HEK293 (cell line): ENCODE data around the gene MX1.

Experiments
- GLI4 ChIP-seq: fragments of 450-650 bp; formaldehyde crosslinking; IDR thresholded peaks from 2 replicates; pipeline ENCODE4 v1.5.1; 2016; ENCODE audit warnings: missing biosample characterization, missing genetic modification characterization
- KLF9 ChIP-seq: fragments of 450-650 bp; formaldehyde crosslinking; IDR thresholded peaks from 2 replicates; pipeline ENCODE4 v1.5.1; 2016; ENCODE audit warnings: missing biosample characterization, missing genetic modification characterization, low read depth
- MYNN ChIP-seq: fragments of 450-650 bp; formaldehyde crosslinking; IDR thresholded peaks from 2 replicates; pipeline ENCODE4 v1.5.1; 2016; ENCODE audit warnings: missing biosample characterization, missing genetic modification characterization, borderline replicate concordance
- REPIN1 ChIP-seq: fragments of 450-650 bp; formaldehyde crosslinking; IDR thresholded peaks from 2 replicates; pipeline ENCODE4 v1.5.1; 2017; ENCODE audit warnings: missing biosample characterization, missing genetic modification characterization, low read depth
- WT1 ChIP-seq: fragments of 450-650 bp; formaldehyde crosslinking; IDR thresholded peaks from 2 replicates; pipeline ENCODE4 v1.5.1; 2016; ENCODE audit warnings: missing biosample characterization, missing genetic modification characterization
- ZNF10 ChIP-seq: fragments of 450-650 bp; formaldehyde crosslinking; IDR thresholded peaks from 2 replicates; pipeline ENCODE4 v1.5.1; 2017; ENCODE audit warnings: missing biosample characterization, missing genetic modification characterization
- ZNF133 ChIP-seq: fragments of 450-650 bp; formaldehyde crosslinking; IDR thresholded peaks from 2 replicates; pipeline ENCODE4 v1.5.1; 2016; ENCODE audit warnings: missing biosample characterization, missing genetic modification characterization
- ZNF146 ChIP-seq: fragments of 450-650 bp; formaldehyde crosslinking; IDR thresholded peaks from 2 replicates; pipeline ENCODE4 v1.5.1; 2016; ENCODE audit warnings: missing biosample characterization, missing genetic modification characterization
- ZNF248 ChIP-seq: fragments of 450-650 bp; formaldehyde crosslinking; IDR thresholded peaks from 2 replicates; pipeline ENCODE4 v1.5.1; 2017; ENCODE audit warnings: missing biosample characterization, missing genetic modification characterization
- ZNF292 ChIP-seq: fragments of 450-650 bp; formaldehyde crosslinking; IDR thresholded peaks from 2 replicates; pipeline ENCODE4 v1.5.1; 2016; ENCODE audit warnings: low read depth, missing biosample characterization, missing genetic modification characterization, borderline replicate concordance
- ZNF335 ChIP-seq: fragments of 450-650 bp; formaldehyde crosslinking; conservative IDR thresholded peaks from 2 replicates; pipeline ENCODE4 v1.5.1; 2016; ENCODE audit warnings: missing biosample characterization, missing genetic modification characterization
- ZNF366 ChIP-seq: fragments of 450-650 bp; formaldehyde crosslinking; conservative IDR thresholded peaks from 2 replicates; pipeline ENCODE4 v1.5.1; 2016; ENCODE audit warnings: missing biosample characterization, missing genetic modification characterization
- ZNF433 ChIP-seq: fragments of 450-650 bp; formaldehyde crosslinking; IDR thresholded peaks from 2 replicates; pipeline ENCODE4 v1.5.1; 2016; ENCODE audit warnings: missing biosample characterization, missing genetic modification characterization, low read depth
- ZNF473 ChIP-seq: fragments of 450-650 bp; formaldehyde crosslinking; IDR thresholded peaks from 2 replicates; pipeline ENCODE4 v1.5.1; 2017; ENCODE audit warnings: missing biosample characterization, missing genetic modification characterization
- ZNF514 ChIP-seq: fragments of 450-650 bp; formaldehyde crosslinking; IDR thresholded peaks from 2 replicates; pipeline ENCODE4 v1.5.1; 2016; ENCODE audit warnings: missing biosample characterization, missing genetic modification characterization
- ZNF521 ChIP-seq: fragments of 450-650 bp; formaldehyde crosslinking; IDR thresholded peaks from 2 replicates; pipeline ENCODE4 v1.5.1; 2017; ENCODE audit warnings: missing biosample characterization, mild to moderate bottlenecking, missing genetic modification characterization
- ZNF548 ChIP-seq: fragments of 450-650 bp; formaldehyde crosslinking; IDR thresholded peaks from 2 replicates; pipeline ENCODE4 v1.5.1; 2016; ENCODE audit warnings: missing biosample characterization, missing genetic modification characterization
- ZNF560 ChIP-seq: fragments of 450-650 bp; formaldehyde crosslinking; IDR thresholded peaks from 2 replicates; pipeline ENCODE4 v1.5.1; 2017; ENCODE audit warnings: missing biosample characterization, missing genetic modification characterization, borderline replicate concordance
- ZNF571 ChIP-seq: fragments of 450-650 bp; formaldehyde crosslinking; IDR thresholded peaks from 2 replicates; pipeline ENCODE4 v1.5.0; 2017; ENCODE audit warnings: missing biosample characterization, missing genetic modification characterization
- ZNF585B ChIP-seq: fragments of 450-650 bp; formaldehyde crosslinking; IDR thresholded peaks from 2 replicates; pipeline ENCODE4 v1.5.1; 2016; ENCODE audit warnings: missing biosample characterization, missing genetic modification characterization
- ZNF610 ChIP-seq: fragments of 450-650 bp; formaldehyde crosslinking; IDR thresholded peaks from 2 replicates; pipeline ENCODE4 v1.5.1; 2016; ENCODE audit warnings: missing biosample characterization, missing genetic modification characterization, borderline replicate concordance
- ZNF623 ChIP-seq: fragments of 450-650 bp; formaldehyde crosslinking; IDR thresholded peaks from 2 replicates; pipeline ENCODE4 v1.5.1; 2016; ENCODE audit warnings: missing biosample characterization, missing genetic modification characterization
- ZNF626 ChIP-seq: fragments of 450-650 bp; sonication (Bioruptor Pico); formaldehyde crosslinking; IDR thresholded peaks from 2 replicates; pipeline ENCODE4 v1.5.1; 2018; ENCODE audit warnings: missing biosample characterization, missing genetic modification characterization, inconsistent platforms
- ZNF707 ChIP-seq: fragments of 450-650 bp; formaldehyde crosslinking; IDR thresholded peaks from 2 replicates; pipeline ENCODE4 v1.5.1; 2016; ENCODE audit warnings: missing biosample characterization, missing genetic modification characterization
- ZNF747 ChIP-seq: fragments of 450-650 bp; formaldehyde crosslinking; IDR thresholded peaks from 2 replicates; pipeline ENCODE4 v1.5.1; 2016; ENCODE audit warnings: missing biosample characterization, missing genetic modification characterization
- ZNF837 ChIP-seq: fragments of 450-650 bp; formaldehyde crosslinking; IDR thresholded peaks from 2 replicates; pipeline ENCODE4 v1.5.1; 2016; ENCODE audit warnings: missing biosample characterization, missing genetic modification characterization
- ZNF843 ChIP-seq: fragments of 450-650 bp; formaldehyde crosslinking; IDR thresholded peaks from 2 replicates; pipeline ENCODE4 v1.5.1; 2016; ENCODE audit warnings: missing biosample characterization, missing genetic modification characterization
- ZXDB ChIP-seq: fragments of 450-650 bp; formaldehyde crosslinking; IDR thresholded peaks from 2 replicates; pipeline ENCODE4 v1.5.1; 2016; ENCODE audit warnings: missing biosample characterization, missing genetic modification characterization
- TF ChIP-seq, protein P1 (sequence below): fragments of 450-650 bp; formaldehyde crosslinking; IDR thresholded peaks from 2 replicates; pipeline ENCODE4 v1.5.1; 2016; ENCODE audit warnings: missing biosample characterization, missing genetic modification characterization, borderline replicate concordance
- TF ChIP-seq, protein P2 (sequence below): fragments of 450-650 bp; formaldehyde crosslinking; IDR thresholded peaks from 2 replicates; pipeline ENCODE4 v1.5.1; 2016; ENCODE audit warnings: missing biosample characterization, missing genetic modification characterization
- TF ChIP-seq, protein P3 (sequence below): fragments of 450-650 bp; formaldehyde crosslinking; IDR thresholded peaks from 2 replicates; pipeline ENCODE4 v1.5.1; 2016; ENCODE audit warnings: missing biosample characterization, missing genetic modification characterization
- TF ChIP-seq, protein P4 (sequence below): fragments of 450-650 bp; formaldehyde crosslinking; IDR thresholded peaks from 2 replicates; pipeline ENCODE4 v1.5.1; 2016; ENCODE audit warnings: missing biosample characterization, missing genetic modification characterization
- TF ChIP-seq, protein P5 (sequence below): fragments of 450-650 bp; formaldehyde crosslinking; IDR thresholded peaks from 2 replicates; pipeline ENCODE4 v1.5.1; 2016; ENCODE audit warnings: missing biosample characterization, missing genetic modification characterization

The MX1 gene

DNA sequence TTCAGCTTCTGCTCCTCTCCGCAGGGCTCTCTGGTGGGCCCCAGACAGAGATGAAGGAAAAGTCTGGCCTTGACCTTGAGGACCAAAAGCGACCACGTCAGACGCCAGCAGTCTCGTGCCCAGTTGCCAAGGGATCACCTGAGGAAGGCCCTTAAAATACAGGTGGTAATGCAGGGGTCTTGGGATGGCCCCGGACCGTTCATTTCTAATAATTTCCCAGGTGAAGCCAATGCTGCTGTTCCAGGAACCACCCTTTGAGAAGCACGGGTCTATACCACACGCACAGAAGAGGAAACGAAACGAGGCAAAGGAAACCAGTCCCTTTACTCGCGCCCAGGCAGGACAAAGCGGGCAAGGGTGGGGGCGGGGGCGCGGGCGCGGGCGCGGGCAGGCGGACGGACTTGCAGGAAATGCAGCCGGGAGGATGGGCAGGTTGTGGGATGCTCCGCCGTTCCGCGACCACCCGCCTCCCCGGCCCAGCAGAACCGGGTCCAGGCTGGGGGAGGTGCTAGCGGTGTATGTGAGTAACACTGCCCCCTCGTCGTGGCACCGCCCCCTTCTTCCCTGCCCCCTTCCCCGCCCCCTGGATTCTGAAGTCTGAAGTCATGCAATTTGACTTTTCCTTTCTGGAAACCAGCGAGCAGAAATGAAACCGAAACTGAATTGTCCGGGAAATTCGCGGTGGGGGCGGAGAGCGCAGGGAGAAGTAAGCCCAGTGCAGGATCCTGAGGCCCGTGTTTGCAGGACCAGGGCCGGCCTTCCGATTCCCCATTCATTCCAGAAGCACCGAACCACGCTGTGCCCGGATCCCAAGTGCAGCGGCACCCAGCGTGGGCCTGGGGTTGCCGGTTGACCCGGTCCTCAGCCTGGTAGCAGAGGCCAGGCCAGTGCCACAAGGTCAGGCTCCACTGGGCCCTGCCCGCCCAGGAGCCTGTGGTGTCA lies 5.8 kb upstream of the MX1 start (continued):
- TF ChIP-seq ZNF623 (tag by site-specific recombination): no peak
- TF ChIP-seq, protein P1, sequence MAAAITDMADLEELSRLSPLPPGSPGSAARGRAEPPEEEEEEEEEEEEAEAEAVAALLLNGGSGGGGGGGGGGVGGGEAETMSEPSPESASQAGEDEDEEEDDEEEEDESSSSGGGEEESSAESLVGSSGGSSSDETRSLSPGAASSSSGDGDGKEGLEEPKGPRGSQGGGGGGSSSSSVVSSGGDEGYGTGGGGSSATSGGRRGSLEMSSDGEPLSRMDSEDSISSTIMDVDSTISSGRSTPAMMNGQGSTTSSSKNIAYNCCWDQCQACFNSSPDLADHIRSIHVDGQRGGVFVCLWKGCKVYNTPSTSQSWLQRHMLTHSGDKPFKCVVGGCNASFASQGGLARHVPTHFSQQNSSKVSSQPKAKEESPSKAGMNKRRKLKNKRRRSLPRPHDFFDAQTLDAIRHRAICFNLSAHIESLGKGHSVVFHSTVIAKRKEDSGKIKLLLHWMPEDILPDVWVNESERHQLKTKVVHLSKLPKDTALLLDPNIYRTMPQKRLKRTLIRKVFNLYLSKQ (tag by site-specific recombination): no peak
- TF ChIP-seq ZNF747 (tag by site-specific recombination): no peak
- peak; percentile 84 for TF ChIP-seq ZNF335 (tag by site-specific recombination)
- no peak for TF ChIP-seq ZNF843 (tag by site-specific recombination)
- no peak for TF ChIP-seq REPIN1 (tag by site-specific recombination)
- no peak for TF ChIP-seq ZNF146
- no peak for TF ChIP-seq ZNF548
- TF ChIP-seq KLF9: peak; percentile 91
- TF ChIP-seq, protein P2, sequence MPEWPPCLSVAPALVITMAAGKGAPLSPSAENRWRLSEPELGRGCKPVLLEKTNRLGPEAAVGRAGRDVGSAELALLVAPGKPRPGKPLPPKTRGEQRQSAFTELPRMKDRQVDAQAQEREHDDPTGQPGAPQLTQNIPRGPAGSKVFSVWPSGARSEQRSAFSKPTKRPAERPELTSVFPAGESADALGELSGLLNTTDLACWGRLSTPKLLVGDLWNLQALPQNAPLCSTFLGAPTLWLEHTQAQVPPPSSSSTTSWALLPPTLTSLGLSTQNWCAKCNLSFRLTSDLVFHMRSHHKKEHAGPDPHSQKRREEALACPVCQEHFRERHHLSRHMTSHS (tag by site-specific recombination): no peak
- TF ChIP-seq ZNF837 (tag by site-specific recombination): no peak
- TF ChIP-seq, protein P3, sequence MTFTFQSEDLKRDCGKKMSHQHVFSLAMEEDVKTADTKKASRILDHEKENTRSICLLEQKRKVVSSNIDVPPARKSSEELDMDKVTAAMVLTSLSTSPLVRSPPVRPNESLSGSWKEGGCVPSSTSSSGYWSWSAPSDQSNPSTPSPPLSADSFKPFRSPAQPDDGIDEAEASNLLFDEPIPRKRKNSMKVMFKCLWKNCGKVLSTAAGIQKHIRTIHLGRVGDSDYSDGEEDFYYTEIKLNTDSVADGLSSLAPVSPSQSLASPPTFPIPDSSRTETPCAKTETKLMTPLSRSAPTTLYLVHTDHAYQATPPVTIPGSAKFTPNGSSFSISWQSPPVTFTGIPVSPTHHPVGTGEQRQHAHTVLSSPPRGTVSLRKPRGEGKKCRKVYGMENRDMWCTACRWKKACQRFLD (tag by site-specific recombination): no peak
- TF ChIP-seq ZNF560: no peak
- TF ChIP-seq ZNF10 (tag by site-specific recombination): 0 out of 2 replicates have a peak, but pooled peaks have one; percentile 41
- no peak for TF ChIP-seq ZNF248 (tag by site-specific recombination)
- TF ChIP-seq ZNF521 (tag by site-specific recombination): no peak
- no peak for TF ChIP-seq ZNF473 (tag by site-specific recombination)
- TF ChIP-seq ZNF585B: no peak
- TF ChIP-seq ZXDB (tag by site-specific recombination): 0 out of 2 replicates have a peak, but pooled peaks have one; percentile 25
- TF ChIP-seq ZNF571 (tag by site-specific recombination): no peak
- TF ChIP-seq, protein P4, sequence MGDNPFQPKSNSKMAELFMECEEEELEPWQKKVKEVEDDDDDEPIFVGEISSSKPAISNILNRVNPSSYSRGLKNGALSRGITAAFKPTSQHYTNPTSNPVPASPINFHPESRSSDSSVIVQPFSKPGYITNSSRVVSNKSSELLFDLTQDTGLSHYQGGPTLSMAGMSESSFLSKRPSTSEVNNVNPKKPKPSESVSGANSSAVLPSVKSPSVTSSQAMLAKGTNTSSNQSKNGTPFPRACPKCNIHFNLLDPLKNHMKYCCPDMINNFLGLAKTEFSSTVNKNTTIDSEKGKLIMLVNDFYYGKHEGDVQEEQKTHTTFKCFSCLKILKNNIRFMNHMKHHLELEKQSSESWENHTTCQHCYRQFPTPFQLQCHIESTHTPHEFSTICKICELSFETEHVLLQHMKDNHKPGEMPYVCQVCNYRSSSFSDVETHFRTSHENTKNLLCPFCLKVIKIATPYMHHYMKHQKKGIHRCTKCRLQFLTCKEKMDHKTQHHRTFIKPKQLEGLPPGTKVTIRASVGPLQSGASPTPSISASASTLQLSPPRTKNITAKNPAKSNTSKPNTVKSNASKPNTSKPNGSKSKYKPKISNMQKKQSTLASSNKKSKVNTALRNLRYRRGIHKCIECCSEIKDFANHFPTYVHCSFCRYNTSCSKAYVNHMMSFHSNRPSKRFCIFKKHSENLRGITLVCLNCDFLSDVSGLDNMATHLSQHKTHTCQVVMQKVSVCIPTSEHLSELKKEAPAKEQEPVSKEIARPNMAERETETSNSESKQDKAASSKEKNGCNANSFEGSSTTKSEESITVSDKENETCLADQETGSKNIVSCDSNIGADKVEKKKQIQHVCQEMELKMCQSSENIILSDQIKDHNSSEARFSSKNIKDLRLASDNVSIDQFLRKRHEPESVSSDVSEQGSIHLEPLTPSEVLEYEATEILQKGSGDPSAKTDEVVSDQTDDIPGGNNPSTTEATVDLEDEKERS (tag by site-specific recombination): no peak
- no peak for TF ChIP-seq ZNF366 (tag by site-specific recombination)
- TF ChIP-seq, protein P5, sequence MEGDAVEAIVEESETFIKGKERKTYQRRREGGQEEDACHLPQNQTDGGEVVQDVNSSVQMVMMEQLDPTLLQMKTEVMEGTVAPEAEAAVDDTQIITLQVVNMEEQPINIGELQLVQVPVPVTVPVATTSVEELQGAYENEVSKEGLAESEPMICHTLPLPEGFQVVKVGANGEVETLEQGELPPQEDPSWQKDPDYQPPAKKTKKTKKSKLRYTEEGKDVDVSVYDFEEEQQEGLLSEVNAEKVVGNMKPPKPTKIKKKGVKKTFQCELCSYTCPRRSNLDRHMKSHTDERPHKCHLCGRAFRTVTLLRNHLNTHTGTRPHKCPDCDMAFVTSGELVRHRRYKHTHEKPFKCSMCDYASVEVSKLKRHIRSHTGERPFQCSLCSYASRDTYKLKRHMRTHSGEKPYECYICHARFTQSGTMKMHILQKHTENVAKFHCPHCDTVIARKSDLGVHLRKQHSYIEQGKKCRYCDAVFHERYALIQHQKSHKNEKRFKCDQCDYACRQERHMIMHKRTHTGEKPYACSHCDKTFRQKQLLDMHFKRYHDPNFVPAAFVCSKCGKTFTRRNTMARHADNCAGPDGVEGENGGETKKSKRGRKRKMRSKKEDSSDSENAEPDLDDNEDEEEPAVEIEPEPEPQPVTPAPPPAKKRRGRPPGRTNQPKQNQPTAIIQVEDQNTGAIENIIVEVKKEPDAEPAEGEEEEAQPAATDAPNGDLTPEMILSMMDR (tag by site-specific recombination): peak; percentile 26; the same call in 1 of the 2 replicates
- TF ChIP-seq ZNF292: no peak
- no peak for TF ChIP-seq MYNN (tag by site-specific recombination)
- no peak for TF ChIP-seq WT1 (tag by site-specific recombination)
- TF ChIP-seq ZNF433 (tag by site-specific recombination): no peak
- TF ChIP-seq ZNF514 (tag by site-specific recombination): no peak
- TF ChIP-seq ZNF133: no peak
- no peak for TF ChIP-seq ZNF610 (tag by site-specific recombination)
- TF ChIP-seq ZNF626: no peak
- no peak for TF ChIP-seq GLI4
- no peak for TF ChIP-seq ZNF707 (tag by site-specific recombination)
